ENCODE data around the gene LEFTY1.

LEFTY1 gene

GRCh38 chr1:225934711-225935110 is 45.8 kb upstream of the LEFTY1 start:
- H3K79me2 ChIP-seq (ENCODE audit: control insufficient read depth, insufficient read depth, low read length, poor library complexity) = no peaks in the 10 kb centered on the region
- H3K79me1 ChIP-seq (ENCODE audit: low read length) = no peaks in the 10 kb centered on the region
- H3K4ac ChIP-seq (ENCODE audit: low read depth, low read length) = no peak overlapping the region
- no peak overlapping the region for H2AK5ac ChIP-seq (ENCODE audit: low read length)
- no peak overlapping the region for H3K14ac ChIP-seq (ENCODE audit: low read length)
- no peak overlapping the region for H4K8ac ChIP-seq (ENCODE audit: low read depth, low read length)
- H3K27me3 ChIP-seq (ENCODE audit: insufficient read depth, low read length) = no peaks in the 10 kb centered on the region
- no peaks in the 10 kb centered on the region for H3K9me3 ChIP-seq (ENCODE audit: insufficient read depth, low read depth, low read length)
- H2BK12ac ChIP-seq (ENCODE audit: low read length) = no peak overlapping the region
- H3K27ac ChIP-seq (ENCODE audit: low read depth, low read length) = no peak overlapping the region
- no peak for DNase-seq
- H2AFZ ChIP-seq (ENCODE audit: insufficient read depth, low read length, poor library complexity) = no peak overlapping the region
- no peak overlapping the region for H2BK5ac ChIP-seq (ENCODE audit: low read depth, low read length, poor library complexity)
- no CpG with 5 or more reads among the region's 5 CpGs for WGBS (ENCODE audit: extremely low coverage, insufficient coverage, insufficient read length)
- no peak overlapping the region for H3K4me3 ChIP-seq (ENCODE audit: low read depth, low read length)
- H3K36me3 ChIP-seq (ENCODE audit: control insufficient read depth in 1 of 2, insufficient read depth in 2 of 2, low read length in 2 of 2) = no peaks in the 10 kb centered on the region
- H3K9ac ChIP-seq (ENCODE audit: low read length) = no peak overlapping the region
- H3K4me1 ChIP-seq (ENCODE audit: control insufficient read depth in 1 of 2, insufficient read depth in 2 of 2, low read length in 2 of 2) = no peaks in the 10 kb centered on the region
- H4K91ac ChIP-seq (ENCODE audit: low read depth, low read length) = no peak overlapping the region
- H3K18ac ChIP-seq (ENCODE audit: low read length) = no peak overlapping the region
- H4K12ac ChIP-seq (ENCODE audit: low read depth, low read length) = no peak overlapping the region
- H3K4me2 ChIP-seq (ENCODE audit: low read length) = no peak overlapping the region
- no peak overlapping the region for H2BK120ac ChIP-seq (ENCODE audit: insufficient read depth, low read length, poor library complexity)
- H3K23ac ChIP-seq (ENCODE audit: low read length) = no peak overlapping the region

DNA sequence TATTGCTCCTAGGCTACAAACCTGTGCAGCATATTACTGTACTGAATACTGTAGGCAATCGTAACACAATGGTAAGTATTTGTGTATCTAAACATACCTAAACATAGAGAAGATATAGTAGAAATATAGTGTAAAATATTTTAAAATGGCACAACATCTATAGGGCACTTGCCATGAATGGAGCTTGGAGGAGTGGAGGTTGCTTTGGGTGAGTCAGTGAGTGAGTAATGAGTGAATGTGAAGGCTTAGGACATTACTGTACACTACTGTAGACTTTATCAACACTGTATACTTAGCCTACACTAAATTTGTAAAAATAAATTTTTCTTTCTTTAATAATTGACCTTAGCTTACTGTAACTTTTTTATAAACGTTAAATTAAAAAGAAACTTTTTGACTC is 44.1 kb upstream of the LEFTY1 start:
- no CpG with 5 or more reads among the region's 2 CpGs for WGBS (ENCODE audit: extremely low coverage, insufficient coverage, insufficient read length)
- H3K14ac ChIP-seq (ENCODE audit: low read length) = no peak overlapping the region

DNA sequence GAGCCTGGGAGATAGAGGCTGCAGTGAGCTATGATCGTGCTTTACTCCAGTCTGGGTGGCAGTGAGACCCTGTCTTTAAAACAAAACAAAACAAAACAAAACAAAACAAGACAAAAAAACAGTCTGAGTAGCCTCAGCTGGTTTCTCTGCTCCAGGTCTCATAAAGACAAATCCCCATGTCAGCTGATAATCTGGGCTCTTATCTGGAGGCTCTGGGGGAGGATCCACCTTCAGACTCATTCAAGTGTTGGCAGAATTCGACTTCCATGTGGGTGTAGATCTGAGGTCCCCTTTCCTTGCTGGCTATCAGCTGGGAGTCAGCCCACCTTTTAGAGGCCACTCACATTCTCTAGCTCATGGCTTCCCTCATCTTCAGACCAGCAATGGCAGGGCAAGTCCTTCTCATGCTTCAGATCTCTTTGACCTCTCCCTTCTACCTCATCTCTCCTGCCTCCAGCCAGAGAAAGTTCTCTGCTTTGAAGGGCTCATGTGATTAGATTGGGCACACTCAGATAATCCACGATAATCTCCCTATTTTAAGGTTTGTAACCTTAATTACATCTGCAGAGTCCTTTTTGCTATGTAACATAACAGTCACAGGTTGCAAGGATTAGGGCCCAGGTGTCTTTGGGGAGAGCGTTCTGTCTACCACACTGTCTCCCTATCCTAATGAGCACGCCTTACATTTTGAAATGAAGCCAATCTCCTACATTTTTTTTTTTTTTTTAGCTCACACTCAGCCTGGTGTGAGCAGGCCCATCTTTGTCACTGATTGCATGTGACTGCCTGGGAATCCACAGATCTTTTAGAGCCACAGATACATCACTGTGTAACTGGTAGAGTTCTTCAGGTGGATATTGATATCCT is 42.6 kb upstream of the LEFTY1 start:
- Histone ChIP-seq H2BK120ac (ENCODE audit: insufficient read depth, low read length, poor library complexity) (no peak overlapping the region), H2BK5ac (ENCODE audit: low read depth, low read length, poor library complexity) (no peak overlapping the region), H3K36me3 (ENCODE audit: control insufficient read depth in 1 of 2, insufficient read depth in 2 of 2, low read length in 2 of 2) (no peaks in the 10 kb centered on the region), H3K9me3 (ENCODE audit: insufficient read depth, low read depth, low read length) (no peaks in the 10 kb centered on the region), H4K91ac (ENCODE audit: low read depth, low read length) (no peak overlapping the region), H3K27ac (ENCODE audit: low read depth, low read length) (no peak overlapping the region), H3K4ac (ENCODE audit: low read depth, low read length) (no peak overlapping the region), H3K4me2 (ENCODE audit: low read length) (no peak overlapping the region), H3K27me3 (ENCODE audit: insufficient read depth, low read length) (no peaks in the 10 kb centered on the region), H3K4me3 (ENCODE audit: low read depth, low read length) (no peak overlapping the region), H3K9ac (ENCODE audit: low read length) (no peak overlapping the region), H3K4me1 (ENCODE audit: control insufficient read depth in 1 of 2, insufficient read depth in 2 of 2, low read length in 2 of 2) (no peaks in the 10 kb centered on the region), H3K79me1 (ENCODE audit: low read length) (no peaks in the 10 kb centered on the region), H3K14ac (ENCODE audit: low read length) (no peak overlapping the region), H4K12ac (ENCODE audit: low read depth, low read length) (no peak overlapping the region), H2AFZ (ENCODE audit: insufficient read depth, low read length, poor library complexity) (no peak overlapping the region), H3K23ac (ENCODE audit: low read length) (no peak overlapping the region), H4K8ac (ENCODE audit: low read depth, low read length) (no peak overlapping the region), H2AK5ac (ENCODE audit: low read length) (no peak overlapping the region), H3K79me2 (ENCODE audit: control insufficient read depth, insufficient read depth, low read length, poor library complexity) (no peaks in the 10 kb centered on the region), H3K18ac (ENCODE audit: low read length) (no peak overlapping the region), H2BK12ac (ENCODE audit: low read length) (no peak overlapping the region)
- WGBS (ENCODE audit: extremely low coverage, insufficient coverage, insufficient read length) = no CpG with 5 or more reads among the region's 5 CpGs
- DNase-seq = no peak

More for the DNA sequence above, 44.1 kb upstream of the LEFTY1 start:
- Histone ChIP-seq H4K91ac (ENCODE audit: low read depth, low read length) (no peak overlapping the region), H3K9ac (ENCODE audit: low read length) (no peak overlapping the region), H3K79me1 (ENCODE audit: low read length) (no peaks in the 10 kb centered on the region), H3K4me1 (ENCODE audit: control insufficient read depth in 1 of 2, insufficient read depth in 2 of 2, low read length in 2 of 2) (no peaks in the 10 kb centered on the region), H3K23ac (ENCODE audit: low read length) (no peak overlapping the region), H3K4me3 (ENCODE audit: low read depth, low read length) (no peak overlapping the region), H2AFZ (ENCODE audit: insufficient read depth, low read length, poor library complexity) (no peak overlapping the region), H3K4me2 (ENCODE audit: low read length) (no peak overlapping the region), H2BK5ac (ENCODE audit: low read depth, low read length, poor library complexity) (no peak overlapping the region), H3K27ac (ENCODE audit: low read depth, low read length) (no peak overlapping the region), H3K4ac (ENCODE audit: low read depth, low read length) (no peak overlapping the region), H4K8ac (ENCODE audit: low read depth, low read length) (no peak overlapping the region), H3K36me3 (ENCODE audit: control insufficient read depth in 1 of 2, insufficient read depth in 2 of 2, low read length in 2 of 2) (no peaks in the 10 kb centered on the region), H2BK12ac (ENCODE audit: low read length) (no peak overlapping the region), H3K9me3 (ENCODE audit: insufficient read depth, low read depth, low read length) (no peaks in the 10 kb centered on the region), H4K12ac (ENCODE audit: low read depth, low read length) (no peak overlapping the region), H3K27me3 (ENCODE audit: insufficient read depth, low read length) (no peaks in the 10 kb centered on the region), H3K18ac (ENCODE audit: low read length) (no peak overlapping the region), H2AK5ac (ENCODE audit: low read length) (no peak overlapping the region), H2BK120ac (ENCODE audit: insufficient read depth, low read length, poor library complexity) (no peak overlapping the region), H3K79me2 (ENCODE audit: control insufficient read depth, insufficient read depth, low read length, poor library complexity) (no peaks in the 10 kb centered on the region)
- no peak for DNase-seq

DNA sequence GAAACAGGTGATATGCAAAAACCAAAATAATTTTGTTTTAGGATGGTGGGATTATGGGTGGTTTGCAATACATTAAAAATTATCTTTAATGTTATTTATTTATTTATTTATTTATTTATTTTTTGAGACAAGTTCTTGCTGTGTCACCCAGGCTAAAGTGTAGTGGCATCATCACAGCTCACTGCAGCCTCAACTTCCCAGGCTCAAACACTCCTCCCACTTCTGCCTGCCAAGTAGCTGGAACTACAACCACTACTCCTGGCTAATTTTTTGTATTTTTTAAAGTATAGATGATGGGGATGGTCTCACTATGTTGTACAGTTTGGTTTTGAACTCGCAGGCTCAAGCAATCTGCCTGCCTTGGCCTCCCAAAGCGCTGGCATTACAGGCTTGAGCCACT is 41.6 kb upstream of the LEFTY1 start:
- Histone ChIP-seq H3K9ac (ENCODE audit: low read length) (no peak overlapping the region), H2BK5ac (ENCODE audit: low read depth, low read length, poor library complexity) (no peak overlapping the region), H3K18ac (ENCODE audit: low read length) (no peak overlapping the region), H2AK5ac (ENCODE audit: low read length) (no peak overlapping the region), H3K79me2 (ENCODE audit: control insufficient read depth, insufficient read depth, low read length, poor library complexity) (no peaks in the 10 kb centered on the region), H4K12ac (ENCODE audit: low read depth, low read length) (no peak overlapping the region), H3K23ac (ENCODE audit: low read length) (no peak overlapping the region), H4K91ac (ENCODE audit: low read depth, low read length) (no peak overlapping the region), H3K36me3 (ENCODE audit: control insufficient read depth in 1 of 2, insufficient read depth in 2 of 2, low read length in 2 of 2) (no peaks in the 10 kb centered on the region), H2AFZ (ENCODE audit: insufficient read depth, low read length, poor library complexity) (no peak overlapping the region), H3K4ac (ENCODE audit: low read depth, low read length) (no peak overlapping the region), H3K27ac (ENCODE audit: low read depth, low read length) (no peak overlapping the region), H2BK120ac (ENCODE audit: insufficient read depth, low read length, poor library complexity) (no peak overlapping the region), H3K14ac (ENCODE audit: low read length) (no peak overlapping the region), H4K8ac (ENCODE audit: low read depth, low read length) (no peak overlapping the region), H2BK12ac (ENCODE audit: low read length) (no peak overlapping the region), H3K27me3 (ENCODE audit: insufficient read depth, low read length) (no peaks in the 10 kb centered on the region), H3K4me1 (ENCODE audit: control insufficient read depth in 1 of 2, insufficient read depth in 2 of 2, low read length in 2 of 2) (no peaks in the 10 kb centered on the region), H3K9me3 (ENCODE audit: insufficient read depth, low read depth, low read length) (no peaks in the 10 kb centered on the region), H3K4me3 (ENCODE audit: low read depth, low read length) (no peak overlapping the region), H3K4me2 (ENCODE audit: low read length) (no peak overlapping the region), H3K79me1 (ENCODE audit: low read length) (no peaks in the 10 kb centered on the region)
- WGBS (ENCODE audit: extremely low coverage, insufficient coverage, insufficient read length) = no CpG with 5 or more reads among the region's 2 CpGs
- DNase-seq = no peak
